ENCODE data around the gene TMUB1. TPM values are rescaled to one million over a fixed set of nuclear protein-coding genes. Genes with fewer than 3 reads are reported as not detected.

The TMUB1 gene
- total and polyA plus RNA-seq, 10 donors: 27.1 to 73.4 (median 39.4) TPM

- intact Hi-C loops (cut with DNase I; ENCODE audit: low total_unique reads): no loop called here
- Histone ChIP-seq H3K4me1 (peaks cover 9 to 58% (median 28%) of the 10 kb centered on the region in 6 donors), H3K27me3 (replicated peaks in 1 of 7) (no peaks in the 10 kb centered on the region), H3K4me3 (no peak overlapping the region), H3K27ac (peak overlapping the region in 2 of 8 donors; percentile 4 to 18), H3K36me3 (peaks cover 0 to 21% (median 0%) of the 10 kb centered on the region in 6 donors), H3K9me3 (no peaks in the 10 kb centered on the region)
- TF ChIP-seq CTCF (IDR thresholded peaks at IDR 0.05 in 8 of 11, conservative IDR thresholded peaks at IDR 0.05 in 3 of 11) (no peak), POLR2AphosphoS5 (IDR thresholded peaks at IDR 0.05) (no peak), POLR2A (IDR thresholded peaks at IDR 0.05) (no peak)
- 74 to 82% (median 79%) methylated on average over 10 of the region's 10 CpGs for WGBS, 5 donors
- DNase-seq: no peak
These were observed 12.0 kb upstream of the TMUB1 start for GRCh38 chr7:151095123-151095797.

- intact Hi-C loops (cut with DNase I; ENCODE audit: low total_unique reads): no loop called here
- Histone ChIP-seq H3K9me3 (no peaks in the 10 kb centered on the region), H3K27ac (peak overlapping the region in 2 of 8 donors; percentile 4 to 18), H3K27me3 (replicated peaks in 1 of 7) (no peaks in the 10 kb centered on the region), H3K4me3 (no peak overlapping the region), H3K36me3 (peaks cover 0 to 21% (median 0%) of the 10 kb centered on the region in 6 donors), H3K4me1 (peaks cover 13 to 58% (median 30%) of the 10 kb centered on the region in 6 donors)
- 61 to 78% (median 65%) methylated on average over 5 of the region's 5 CpGs for WGBS, 5 donors
- DNase-seq: no peak
- no peak for TF ChIP-seq CTCF (IDR thresholded peaks at IDR 0.05 in 8 of 11, conservative IDR thresholded peaks at IDR 0.05 in 3 of 11)
- TF ChIP-seq POLR2AphosphoS5 (IDR thresholded peaks at IDR 0.05): no peak
- TF ChIP-seq POLR2A (IDR thresholded peaks at IDR 0.05): no peak
These were observed 11.4 kb upstream of the TMUB1 start for GRCh38 chr7:151094675-151095074.

- DNase-seq: no peak
- no peak overlapping the region for H3K4me3 ChIP-seq
- intact Hi-C loops (cut with DNase I; ENCODE audit: low total_unique reads): no loop called here
- peaks cover 20 to 63% (median 37%) of the 10 kb centered on the region in 6 donors for H3K4me1 ChIP-seq
- no peak for TF ChIP-seq POLR2A (IDR thresholded peaks at IDR 0.05)
- no peak for TF ChIP-seq POLR2AphosphoS5 (IDR thresholded peaks at IDR 0.05)
- TF ChIP-seq CTCF (IDR thresholded peaks at IDR 0.05 in 8 of 11, conservative IDR thresholded peaks at IDR 0.05 in 3 of 11): no peak
- peaks cover 0 to 21% (median 0%) of the 10 kb centered on the region in 6 donors for H3K36me3 ChIP-seq
- WGBS, 5 donors: 92 to 97% (median 95%) methylated on average over 4 to 6 of the region's 6 CpGs
- H3K27me3 ChIP-seq (replicated peaks in 1 of 7): no peaks in the 10 kb centered on the region
- H3K9me3 ChIP-seq: no peaks in the 10 kb centered on the region
- H3K27ac ChIP-seq: no peak overlapping the region
These were observed 10.5 kb upstream of the TMUB1 start for GRCh38 chr7:151093748-151094147.

- H3K9me3 ChIP-seq: no peaks in the 10 kb centered on the region
- peaks cover 0 to 16% (median 0%) of the 10 kb centered on the region in 7 donors for H3K27me3 ChIP-seq (replicated peaks in 1 of 7)
- WGBS, 5 donors: 89 to 96% (median 91%) methylated on average over 14 of the region's 14 CpGs
- no peak for DNase-seq
- intact Hi-C loops (cut with DNase I; ENCODE audit: low total_unique reads): no loop called here
- H3K4me3 ChIP-seq: no peak overlapping the region
- H3K27ac ChIP-seq: no peak overlapping the region
- TF ChIP-seq POLR2AphosphoS5 (IDR thresholded peaks at IDR 0.05) (no peak), CTCF (IDR thresholded peaks at IDR 0.05 in 8 of 11, conservative IDR thresholded peaks at IDR 0.05 in 3 of 11) (no peak), POLR2A (IDR thresholded peaks at IDR 0.05) (no peak)
- peaks cover 0 to 21% (median 0%) of the 10 kb centered on the region in 6 donors for H3K36me3 ChIP-seq
- H3K4me1 ChIP-seq: peaks cover 32 to 76% (median 54%) of the 10 kb centered on the region in 6 donors
These were observed 8.7 kb upstream of the TMUB1 start for GRCh38 chr7:151091988-151092387.

Data from spleen (tissue), 11 donors.